Calu3 (cell line): ENCODE results near the gene OR10P1. TPM values are rescaled to one million over a fixed set of nuclear protein-coding genes. Genes with fewer than 3 reads are reported as not detected.

ENCODE experiments used
- BruUV-seq: library from RNA; stranded (reverse); fragments of 400-500 nt; replicated peaks from 2 replicates; lab custom pipeline; 2021; lab: Mats Ljungman, UMichigan
- CTCF ChIA-PET: fragments of 300-600 bp; sonication (Branson Sonifier 250); formaldehyde crosslinking; loops from one replicate; lab custom pipeline; 2022; ENCODE audit warnings: antibody characterized with exemption; lab: Charles Lee
- DNase-seq: peaks from one replicate; pipeline ENCODE4 v3.0.0; 2022
- H3K27ac Mint-ChIP-seq: one replicate; pipeline ENCODE4 v1.8.0; 2022; ENCODE audit warnings: mixed read lengths; ENCODE audit not compliant: unreplicated experiment
- H3K27me3 Mint-ChIP-seq: one replicate; pipeline ENCODE4 v1.8.0; 2022; ENCODE audit warnings: mixed read lengths; ENCODE audit not compliant: unreplicated experiment
- H3K36me3 Mint-ChIP-seq: one replicate; pipeline ENCODE4 v1.8.0; 2022; ENCODE audit warnings: mild to moderate bottlenecking, moderate library complexity, mixed read lengths; ENCODE audit not compliant: insufficient read depth, unreplicated experiment
- H3K4me1 Mint-ChIP-seq: one replicate; pipeline ENCODE4 v1.8.0; 2022; ENCODE audit warnings: mild to moderate bottlenecking, low read depth, mixed read lengths; ENCODE audit not compliant: unreplicated experiment
- H3K4me3 Mint-ChIP-seq: one replicate; pipeline ENCODE4 v1.8.0; 2022; ENCODE audit warnings: mild to moderate bottlenecking, low read depth, moderate library complexity, mixed read lengths; ENCODE audit not compliant: unreplicated experiment
- H3K9me3 Mint-ChIP-seq: one replicate; pipeline ENCODE4 v1.8.0; 2022; ENCODE audit warnings: low read depth, mixed read lengths; ENCODE audit not compliant: unreplicated experiment
- CTCF ChIP-seq: fragments of 200-600 bp; IDR thresholded peaks from one replicate; pipeline ENCODE4 v1.8.0; 2022; ENCODE audit warnings: antibody characterized with exemption; ENCODE audit not compliant: unreplicated experiment
- intact Hi-C: fragments of 100-400 bp; cut with micrococcal nuclease; formaldehyde crosslinking; loops from one replicate; pipeline ENCODE4 v1.10.0; 2022; ENCODE audit not compliant: unreplicated experiment
- total RNA-seq: library from RNA; stranded (reverse); gene quantifications from 2 replicates; pipeline ENCODE4 v1.2.3, GENCODE V29; 2022

OR10P1 gene
- total RNA-seq, 1 experiment from 2014 or later, result not detected

- peaks cover 8% of the 10 kb centered on the region for H3K27me3 Mint-ChIP-seq
- no peak overlapping the region for H3K4me3 Mint-ChIP-seq
- H3K27ac Mint-ChIP-seq, result no peak overlapping the region
- intact Hi-C loops, result no loop called here
- TF ChIP-seq CTCF, result no peak
- no peak for DNase-seq
- no peaks in the 10 kb centered on the region for H3K9me3 Mint-ChIP-seq
- H3K4me1 Mint-ChIP-seq, result no peaks in the 10 kb centered on the region
- no TSS peak for BruUV-seq
- no peaks in the 10 kb centered on the region for H3K36me3 Mint-ChIP-seq
- CTCF ChIA-PET, result no interaction called here
Measured at GRCh38 chr12:55664826-55665225, 28.1 kb downstream of the OR10P1 start.

- Mint-ChIP-seq H3K4me1 (peaks cover 9% of the 10 kb centered on the region), H3K36me3 (no peaks in the 10 kb centered on the region), H3K9me3 (no peaks in the 10 kb centered on the region), H3K27ac (no peak overlapping the region), H3K4me3 (no peak overlapping the region), H3K27me3 (peaks cover 8% of the 10 kb centered on the region)
- DNase-seq, result no peak
- no TSS peak for BruUV-seq
- no peak for TF ChIP-seq CTCF
- CTCF ChIA-PET, result interaction anchor here (0.7 to 1.0 kb wide), 2 partner anchors 54 to 71 kb away, joined by 3 to 8 read pairs; no protein-coding TSS in a partner anchor
- intact Hi-C loops, result no loop called here
Measured at GRCh38 chr12:55666508-55666907, 29.8 kb downstream of the OR10P1 start.

- no peak overlapping the region for H3K27ac Mint-ChIP-seq
- no TSS peak for BruUV-seq
- no peak for DNase-seq
- peaks cover 12% of the 10 kb centered on the region for H3K27me3 Mint-ChIP-seq
- peaks cover 5% of the 10 kb centered on the region for H3K36me3 Mint-ChIP-seq
- no peaks in the 10 kb centered on the region for H3K9me3 Mint-ChIP-seq
- no peak for TF ChIP-seq CTCF
- CTCF ChIA-PET, result interaction anchor here (1.8 kb wide), 1 partner anchor 51 kb away, joined by 3 read pairs; the partner anchor contains the start of gene RDH5
- H3K4me3 Mint-ChIP-seq, result no peak overlapping the region
- intact Hi-C loops, result no loop called here
- H3K4me1 Mint-ChIP-seq, result peaks cover 17% of the 10 kb centered on the region
Measured at GRCh38 chr12:55670276-55670675, 33.6 kb downstream of the OR10P1 start.

GRCh38 chr12:55671746-55672145 lies 35.1 kb downstream of the OR10P1 start:
- CTCF ChIA-PET, result interaction anchor here (1.8 kb wide), 1 partner anchor 49 kb away, joined by 3 read pairs; the partner anchor contains the start of gene RDH5
- Mint-ChIP-seq H3K9me3 (no peaks in the 10 kb centered on the region), H3K4me1 (peaks cover 17% of the 10 kb centered on the region), H3K36me3 (peaks cover 5% of the 10 kb centered on the region), H3K27me3 (peaks cover 12% of the 10 kb centered on the region), H3K4me3 (no peak overlapping the region), H3K27ac (no peak overlapping the region)
- TF ChIP-seq CTCF, result no peak
- BruUV-seq, result no TSS peak
- intact Hi-C loops, result no loop called here
- DNase-seq, result no peak
